Spleen (tissue), 11 donors: ENCODE results near the gene TSPYL4. TPM values are rescaled to one million over a fixed set of nuclear protein-coding genes. Genes with fewer than 3 reads are reported as not detected.

Experiments used
- DNase-seq: peaks from one replicate; pipeline ENCODE4 v3.0.0-alpha.2; 2020
- H3K27ac ChIP-seq, 8 donors: fragments of 200-600 bp; sonication (generic) in 7 of 8; 1 replicate in 4 of 8; 2 replicates in 4 of 8; pipeline versions ENCODE4 v1.5.0 to v1.8.0; 2016 to 2021; ENCODE audit warnings: inconsistent platforms in 4 of 8, mild to moderate bottlenecking in 4 of 8, moderate library complexity in 1 of 8
- H3K27me3 ChIP-seq, 7 donors: fragments of 200-600 bp; sonication (generic) in 6 of 7; replicated peaks in 1 of 7; 1 replicate in 4 of 7; 2 replicates in 3 of 7; pipeline versions ENCODE4 v1.5.0 to v1.8.0; 2016 to 2021; ENCODE audit warnings: inconsistent platforms in 3 of 7, mild to moderate bottlenecking in 1 of 7
- H3K36me3 ChIP-seq, 6 donors: fragments of 200-600 bp; sonication (generic) in 5 of 6; 1 replicate in 4 of 6; 2 replicates in 2 of 6; pipeline versions ENCODE4 v1.5.0 to v1.8.0; 2016 to 2021; ENCODE audit warnings: inconsistent platforms in 2 of 6
- H3K4me1 ChIP-seq, 6 donors: fragments of 200-600 bp; sonication (generic) in 5 of 6; 1 replicate in 3 of 6; 2 replicates in 3 of 6; pipeline versions ENCODE4 v1.5.0 to v1.8.0; 2016 to 2021; ENCODE audit warnings: inconsistent platforms in 3 of 6
- H3K4me3 ChIP-seq, 8 donors: fragments of 200-600 bp; sonication (generic) in 7 of 8; 1 replicate in 4 of 8; 2 replicates in 4 of 8; pipeline versions ENCODE4 v1.5.0 to v1.8.0; 2016 to 2021; ENCODE audit warnings: inconsistent platforms in 4 of 8, mild to moderate bottlenecking in 4 of 8, moderate library complexity in 2 of 8
- H3K9me3 ChIP-seq, 8 donors: fragments of 200-600 bp; sonication (generic) in 7 of 8; 1 replicate in 4 of 8; 2 replicates in 4 of 8; pipeline versions ENCODE4 v1.5.0 to v1.8.0; 2016 to 2021; ENCODE audit warnings: inconsistent platforms in 4 of 8
- CTCF ChIP-seq, 11 experiments: fragments of 200-600 bp in 7 of 11; fragments of 450-650 bp in 4 of 11; sonication (generic) in 4 of 11; IDR thresholded peaks in 8 of 11; conservative IDR thresholded peaks in 3 of 11; 1 replicate in 7 of 11; 2 replicates in 4 of 11; pipeline versions ENCODE4 v1.4.0 to v1.8.0; 2016 to 2021; ENCODE audit warnings: antibody characterized with exemption in 11 of 11, inconsistent platforms in 4 of 11, mild to moderate bottlenecking in 1 of 11
- POLR2A ChIP-seq, 3 donors: fragments of 450-650 bp; IDR thresholded peaks; one replicate each; pipeline ENCODE4 v1.5.1; 2017; ENCODE audit warnings: antibody characterized with exemption in 3 of 3, mild to moderate bottlenecking in 1 of 3
- POLR2AphosphoS5 ChIP-seq, 3 donors: sonication (generic); formaldehyde crosslinking; IDR thresholded peaks; one replicate each; pipeline ENCODE4 v1.5.1; 2017; ENCODE audit warnings: antibody characterized with exemption in 3 of 3
- WGBS, 5 donors: extraction: QIAGEN DNeasy Blood & Tissue Kit in 3 of 5; methylation state at CpG; one replicate each; pipeline versions ENCODE4 v1.1.5 to v1.1.7; 2013 to 2018; 5-methylcytosine and 5-hydroxymethylcytosine counted together
- intact Hi-C: fragments of 100-400 bp; cut with DNase I; formaldehyde crosslinking; loops from one replicate; pipeline ENCODE4 v1.15.0; 2023; ENCODE audit warnings: low total_unique reads
- polyA plus RNA-seq, 3 donors: library from polyadenylated mRNA; stranded (reverse); fragments of 200-250 nt; gene quantifications; one replicate each; pipeline ENCODE4 v1.2.1, GENCODE V29; 2013
- total RNA-seq, 7 donors: library from RNA; depleted of rRNA in 3 of 7; stranded (reverse); fragments of >200 nt in 3 of 7; fragmentation: NEBNext Ultra II Directional in 4 of 7; extraction: Animal tissue kit (Norgen Biotek cat#: 25700) in 4 of 7; gene quantifications; one replicate each; pipeline versions ENCODE4 v1.1.0 to v1.2.1, GENCODE V29; 2016 to 2021
- donor health status: healthy with polysubstance abuse.
- donor health status: DM: no; HTN: no; CAD: no; lungs with moderate emphysema.
- donor health status: DM: no; HTN: no; CAD: no.
- donor health status: Bipolar disorder and iron deficiency.
- donor health status: healthy.
- donor health status: DM: no; HTN: no; CAD: no.
- donor health status: DM: yes; HTN: yes; CAD: no.

Gene TSPYL4
- total and polyA plus RNA-seq, 10 donors = 7.2 to 19.0 (median 12.2) TPM

DNA sequence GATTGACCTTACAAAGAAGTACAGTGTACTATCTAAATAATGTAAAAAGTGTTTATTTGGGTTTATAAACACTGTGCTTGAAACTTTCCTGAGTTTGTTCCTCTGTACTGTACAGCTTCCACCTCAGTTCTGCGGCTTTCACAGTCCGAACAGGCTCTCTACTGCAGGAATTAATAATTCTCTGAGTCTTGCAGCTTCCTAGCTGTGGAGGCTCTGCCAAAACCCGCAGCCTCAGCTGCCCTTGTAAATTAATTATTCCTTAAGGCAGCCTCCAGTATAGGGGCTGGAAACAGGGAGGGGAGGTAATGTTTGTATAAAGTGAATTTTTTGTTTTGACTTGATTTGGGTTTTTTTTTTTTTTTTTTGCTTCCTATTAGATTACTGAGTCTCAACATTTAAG is 19.2 kb downstream of the TSPYL4 start:
- no peak for DNase-seq
- no peak for TF ChIP-seq CTCF (IDR thresholded peaks at IDR 0.05 in 8 of 11, conservative IDR thresholded peaks at IDR 0.05 in 3 of 11)
- no peak for TF ChIP-seq POLR2A (IDR thresholded peaks at IDR 0.05)
- no peak for TF ChIP-seq POLR2AphosphoS5 (IDR thresholded peaks at IDR 0.05)
- H3K36me3 ChIP-seq = peaks cover 0 to 51% (median 12%) of the 10 kb centered on the region in 6 donors
- intact Hi-C loops = no loop called here
- H3K4me1 ChIP-seq = no peaks in the 10 kb centered on the region
- no peaks in the 10 kb centered on the region for H3K27me3 ChIP-seq
- H3K4me3 ChIP-seq = no peak overlapping the region
- 92 to 96% (median 95%) methylated on average over 3 of the region's 3 CpGs for WGBS, 5 donors
- H3K9me3 ChIP-seq = no peaks in the 10 kb centered on the region
- no peak overlapping the region for H3K27ac ChIP-seq

GRCh38 chr6:116229287-116229913 is 24.5 kb downstream of the TSPYL4 start:
- no peak for DNase-seq
- intact Hi-C loops = no loop called here
- Histone ChIP-seq H3K36me3 (peaks cover 0 to 27% (median 3%) of the 10 kb centered on the region in 6 donors), H3K27me3 (no peaks in the 10 kb centered on the region), H3K9me3 (no peaks in the 10 kb centered on the region), H3K27ac (no peak overlapping the region), H3K4me1 (no peaks in the 10 kb centered on the region), H3K4me3 (no peak overlapping the region)
- WGBS, 5 donors = 75 to 88% (median 85%) methylated on average over 17 of the region's 17 CpGs
- TF ChIP-seq POLR2AphosphoS5 (IDR thresholded peaks at IDR 0.05) = no peak
- no peak for TF ChIP-seq CTCF (IDR thresholded peaks at IDR 0.05 in 8 of 11, conservative IDR thresholded peaks at IDR 0.05 in 3 of 11)
- TF ChIP-seq POLR2A (IDR thresholded peaks at IDR 0.05) = no peak

GRCh38 chr6:116223355-116223754 is 30.5 kb downstream of the TSPYL4 start:
- TF ChIP-seq POLR2A (IDR thresholded peaks at IDR 0.05) (no peak), CTCF (IDR thresholded peaks at IDR 0.05 in 8 of 11, conservative IDR thresholded peaks at IDR 0.05 in 3 of 11) (no peak), POLR2AphosphoS5 (IDR thresholded peaks at IDR 0.05) (no peak)

DNA sequence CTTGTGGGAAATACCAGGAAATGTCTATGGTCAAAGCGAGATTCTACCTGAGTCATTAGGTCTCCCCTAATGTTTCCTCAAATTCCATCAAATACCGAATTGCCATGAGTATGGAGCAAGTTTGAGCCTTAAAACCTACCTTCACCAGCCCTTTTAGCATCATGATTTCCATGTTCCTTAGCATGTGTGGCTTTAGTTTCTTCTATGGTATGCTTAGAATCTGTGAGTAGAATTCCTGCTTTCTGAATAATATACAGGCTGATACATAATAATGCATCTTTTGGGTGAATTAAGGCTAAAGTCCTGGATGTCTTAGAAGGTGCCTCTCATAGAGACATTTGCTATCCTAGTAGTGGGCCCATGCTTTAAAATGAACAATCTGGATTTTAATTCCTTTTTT is 32.0 kb downstream of the TSPYL4 start:
- Histone ChIP-seq H3K4me3 (no peak overlapping the region), H3K4me1 (peaks cover 0 to 5% (median 0%) of the 10 kb centered on the region in 6 donors), H3K36me3 (peaks cover 0 to 43% (median 6%) of the 10 kb centered on the region in 6 donors), H3K27me3 (no peaks in the 10 kb centered on the region), H3K27ac (no peak overlapping the region), H3K9me3 (no peaks in the 10 kb centered on the region)
- no peak for TF ChIP-seq CTCF (IDR thresholded peaks at IDR 0.05 in 8 of 11, conservative IDR thresholded peaks at IDR 0.05 in 3 of 11)
- TF ChIP-seq POLR2AphosphoS5 (IDR thresholded peaks at IDR 0.05) = no peak
- no peak for TF ChIP-seq POLR2A (IDR thresholded peaks at IDR 0.05)
- DNase-seq = no peak
- 86 to 97% (median 95%) methylated on average over 2 of the region's 2 CpGs for WGBS, 5 donors
- intact Hi-C loops = no loop called here

More at GRCh38 chr6:116223355-116223754, 30.5 kb downstream of the TSPYL4 start:
- H3K9me3 ChIP-seq = no peaks in the 10 kb centered on the region
- intact Hi-C loops = no loop called here
- H3K27ac ChIP-seq = no peak overlapping the region
- 90 to 96% (median 95%) methylated on average over 3 of the region's 3 CpGs for WGBS, 5 donors
- H3K36me3 ChIP-seq = peaks cover 0 to 43% (median 6%) of the 10 kb centered on the region in 6 donors
- H3K4me3 ChIP-seq = no peak overlapping the region
- DNase-seq = no peak
- H3K4me1 ChIP-seq = peaks cover 0 to under 1% (median 0%) of the 10 kb centered on the region in 6 donors
- H3K27me3 ChIP-seq = no peaks in the 10 kb centered on the region
